GM20431 (cell line): Measurements from ENCODE around the gene UBR3.
"Not testable (repeated sequence)": the region's sequence is repeated elsewhere in the genome, so short reads cannot be mapped to it uniquely, and the experiment has no call there.

Experiments used
- in situ Hi-C: fragments of 300-500 bp; cut with MseI, MboI; formaldehyde crosslinking; loops from one replicate; pipeline ENCODE4 v1.15.0; 2020; ENCODE audit warnings: low sequenced_read_pairs; ENCODE audit not compliant: unreplicated experiment

UBR3 gene, protein sequence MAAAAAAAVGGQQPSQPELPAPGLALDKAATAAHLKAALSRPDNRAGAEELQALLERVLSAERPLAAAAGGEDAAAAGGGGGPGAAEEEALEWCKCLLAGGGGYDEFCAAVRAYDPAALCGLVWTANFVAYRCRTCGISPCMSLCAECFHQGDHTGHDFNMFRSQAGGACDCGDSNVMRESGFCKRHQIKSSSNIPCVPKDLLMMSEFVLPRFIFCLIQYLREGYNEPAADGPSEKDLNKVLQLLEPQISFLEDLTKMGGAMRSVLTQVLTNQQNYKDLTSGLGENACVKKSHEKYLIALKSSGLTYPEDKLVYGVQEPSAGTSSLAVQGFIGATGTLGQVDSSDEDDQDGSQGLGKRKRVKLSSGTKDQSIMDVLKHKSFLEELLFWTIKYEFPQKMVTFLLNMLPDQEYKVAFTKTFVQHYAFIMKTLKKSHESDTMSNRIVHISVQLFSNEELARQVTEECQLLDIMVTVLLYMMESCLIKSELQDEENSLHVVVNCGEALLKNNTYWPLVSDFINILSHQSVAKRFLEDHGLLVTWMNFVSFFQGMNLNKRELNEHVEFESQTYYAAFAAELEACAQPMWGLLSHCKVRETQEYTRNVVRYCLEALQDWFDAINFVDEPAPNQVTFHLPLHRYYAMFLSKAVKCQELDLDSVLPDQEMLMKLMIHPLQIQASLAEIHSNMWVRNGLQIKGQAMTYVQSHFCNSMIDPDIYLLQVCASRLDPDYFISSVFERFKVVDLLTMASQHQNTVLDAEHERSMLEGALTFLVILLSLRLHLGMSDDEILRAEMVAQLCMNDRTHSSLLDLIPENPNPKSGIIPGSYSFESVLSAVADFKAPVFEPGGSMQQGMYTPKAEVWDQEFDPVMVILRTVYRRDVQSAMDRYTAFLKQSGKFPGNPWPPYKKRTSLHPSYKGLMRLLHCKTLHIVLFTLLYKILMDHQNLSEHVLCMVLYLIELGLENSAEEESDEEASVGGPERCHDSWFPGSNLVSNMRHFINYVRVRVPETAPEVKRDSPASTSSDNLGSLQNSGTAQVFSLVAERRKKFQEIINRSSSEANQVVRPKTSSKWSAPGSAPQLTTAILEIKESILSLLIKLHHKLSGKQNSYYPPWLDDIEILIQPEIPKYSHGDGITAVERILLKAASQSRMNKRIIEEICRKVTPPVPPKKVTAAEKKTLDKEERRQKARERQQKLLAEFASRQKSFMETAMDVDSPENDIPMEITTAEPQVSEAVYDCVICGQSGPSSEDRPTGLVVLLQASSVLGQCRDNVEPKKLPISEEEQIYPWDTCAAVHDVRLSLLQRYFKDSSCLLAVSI (N-terminal part only)

DNA sequence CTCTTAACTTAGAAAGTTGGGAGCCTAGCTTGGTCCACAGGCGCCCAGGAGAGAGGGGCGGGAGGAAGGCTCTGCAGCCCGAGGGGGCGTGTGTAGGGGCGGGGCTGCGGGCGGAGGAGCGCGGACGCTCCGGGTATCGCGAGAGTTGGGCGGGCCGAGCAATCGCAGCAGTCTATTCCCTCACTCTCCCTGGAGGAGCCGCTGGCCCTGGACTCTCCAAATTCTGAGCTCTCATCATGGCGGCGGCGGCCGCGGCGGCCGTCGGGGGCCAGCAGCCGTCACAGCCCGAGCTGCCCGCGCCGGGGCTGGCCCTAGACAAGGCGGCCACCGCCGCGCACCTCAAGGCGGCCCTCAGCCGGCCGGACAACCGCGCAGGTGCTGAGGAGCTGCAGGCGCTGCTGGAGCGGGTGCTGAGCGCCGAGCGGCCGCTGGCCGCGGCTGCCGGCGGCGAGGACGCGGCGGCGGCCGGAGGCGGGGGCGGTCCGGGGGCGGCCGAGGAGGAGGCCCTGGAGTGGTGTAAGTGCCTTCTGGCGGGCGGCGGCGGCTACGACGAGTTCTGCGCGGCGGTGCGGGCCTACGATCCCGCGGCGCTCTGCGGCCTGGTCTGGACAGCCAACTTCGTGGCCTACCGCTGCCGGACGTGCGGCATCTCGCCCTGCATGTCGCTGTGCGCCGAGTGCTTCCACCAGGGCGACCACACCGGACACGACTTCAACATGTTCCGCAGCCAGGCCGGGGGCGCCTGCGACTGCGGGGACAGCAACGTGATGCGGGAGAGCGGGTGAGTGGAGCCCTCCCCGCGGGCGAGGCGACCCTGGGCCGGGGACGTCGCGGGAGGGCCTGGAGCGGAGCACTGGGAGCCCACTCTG, at the start of gene UBR3:
Gene UBR3 (plus strand): TSS at position 183 of the 869 bp plus-strand sequence. CDS start 54 bp downstream, at position 237.
- in situ Hi-C loops: no loop called here

- in situ Hi-C loops: no loop called here
Observed at GRCh38 chr2:169778446-169778845, 48.8 kb upstream of the UBR3 start.

GRCh38 chr2:169781249-169782013, 45.8 kb upstream of the UBR3 start:
- in situ Hi-C loops: no loop called here

GRCh38 chr2:169782513-169782912, 44.7 kb upstream of the UBR3 start:
- in situ Hi-C loops: no loop called here

DNA sequence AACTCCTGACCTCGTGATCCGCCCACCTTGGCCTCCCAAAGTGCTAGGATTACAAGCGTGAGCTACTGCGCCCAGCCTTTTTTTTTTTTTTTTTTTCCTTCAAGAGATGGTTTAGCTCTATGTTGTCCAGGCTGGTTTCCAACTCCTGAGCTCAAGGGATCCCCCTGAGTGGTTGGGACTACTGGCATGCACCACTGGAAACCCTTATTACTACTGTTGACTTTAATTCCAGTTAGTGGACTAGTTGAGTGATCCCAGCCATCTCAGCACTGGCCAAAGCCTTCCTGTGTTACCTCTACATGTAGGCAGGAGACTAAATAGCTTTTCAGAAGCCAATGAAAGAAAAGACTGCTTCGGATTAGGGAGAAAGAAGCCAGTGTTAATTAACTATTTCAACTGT, 36.7 kb upstream of the UBR3 start:
- in situ Hi-C loops: no loop called here

- in situ Hi-C loops: no loop called here
Observed at GRCh38 chr2:169795181-169795580, 32.1 kb upstream of the UBR3 start.

GRCh38 chr2:169796441-169796840, 30.8 kb upstream of the UBR3 start:
- in situ Hi-C loops: no loop called here

DNA sequence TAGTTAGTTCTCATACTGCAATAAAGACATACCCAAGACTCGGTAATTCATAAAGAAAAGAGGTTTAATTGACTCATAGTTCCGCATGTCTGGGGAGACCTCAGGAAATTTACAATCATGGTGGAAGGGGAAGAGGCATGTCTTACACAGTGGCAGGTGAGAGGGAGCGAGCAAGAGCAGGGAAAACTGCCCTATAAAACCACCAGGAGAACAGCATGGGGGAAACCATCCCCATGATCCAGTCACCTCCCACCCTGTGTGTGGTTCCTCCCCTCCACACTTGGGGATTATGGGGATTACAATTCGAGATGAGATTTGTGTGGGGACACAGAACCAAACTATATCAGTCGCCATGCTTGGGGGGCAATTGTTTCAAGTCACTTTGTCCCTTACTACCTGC, 29.7 kb upstream of the UBR3 start:
- in situ Hi-C loops: no loop called here

- in situ Hi-C loops: no loop called here
Observed at GRCh38 chr2:169798397-169798717, 28.9 kb upstream of the UBR3 start.

DNA sequence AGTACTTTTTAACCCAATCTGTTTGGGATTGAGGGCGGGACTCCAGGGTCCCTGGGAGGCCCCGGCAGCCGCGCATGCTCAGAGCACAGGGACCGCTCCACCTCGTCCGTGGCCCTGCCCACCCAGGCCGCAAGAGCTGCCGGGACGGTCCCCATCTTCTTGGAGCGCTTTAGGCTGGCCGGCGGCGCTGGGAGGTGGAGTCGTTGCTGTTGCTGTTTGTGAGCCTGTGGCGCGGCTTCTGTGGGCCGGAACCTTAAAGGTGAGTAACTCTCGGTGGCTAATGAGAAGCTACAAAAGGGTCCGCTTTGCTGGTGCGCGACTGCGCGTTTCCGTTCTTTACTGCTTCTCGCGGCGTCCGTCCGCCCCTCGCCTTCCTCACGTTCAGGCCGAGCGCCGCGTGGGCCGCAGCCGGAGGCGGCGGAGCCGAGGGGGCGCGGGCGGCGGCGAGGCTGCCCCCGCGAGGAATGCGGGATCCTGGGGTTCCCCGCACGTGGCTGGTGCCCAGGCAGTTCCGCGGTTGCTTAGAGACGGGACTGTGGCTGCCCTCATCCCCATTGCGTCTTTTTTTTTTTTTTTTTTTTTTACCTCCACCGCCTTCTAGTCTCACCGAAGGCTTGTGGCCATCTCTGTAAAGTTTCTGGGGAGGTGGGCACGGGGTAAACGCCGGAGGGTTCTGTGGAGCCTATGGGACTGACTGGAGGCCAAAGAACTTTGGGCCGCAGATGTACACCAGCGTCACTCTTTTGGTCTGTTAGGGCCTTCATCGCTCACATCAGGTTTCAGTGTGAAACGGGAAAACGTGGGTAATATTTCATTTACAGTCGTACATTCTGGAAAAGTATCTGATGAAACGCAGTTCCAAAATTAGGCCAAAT, 28.3 kb upstream of the UBR3 start, which contains the start of gene SSB:
Gene SSB (plus strand): TSS at position 154 of the 875 bp plus-strand sequence. CDS start 2,090 bp downstream, outside the sequence.
- in situ Hi-C loops: no loop called here

GRCh38 chr2:169803480-169803879, 23.8 kb upstream of the UBR3 start:
- in situ Hi-C loops: no loop called here

DNA sequence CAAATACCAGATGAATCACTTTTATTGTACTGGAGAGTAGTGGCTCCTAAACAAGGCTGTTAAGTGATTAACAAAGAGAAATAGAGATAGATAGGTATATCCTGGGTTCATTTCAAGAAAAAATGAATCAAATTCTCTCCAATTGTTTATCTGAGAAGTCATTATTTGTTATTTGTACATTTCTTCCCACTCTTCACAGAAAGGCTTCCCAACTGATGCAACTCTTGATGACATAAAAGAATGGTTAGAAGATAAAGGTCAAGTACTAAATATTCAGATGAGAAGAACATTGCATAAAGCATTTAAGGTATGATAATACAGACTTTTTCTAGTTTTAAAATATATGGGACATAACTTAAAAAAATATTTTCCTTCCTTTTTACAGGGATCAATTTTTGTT, 20.7 kb upstream of the UBR3 start:
- in situ Hi-C loops: no loop called here

DNA sequence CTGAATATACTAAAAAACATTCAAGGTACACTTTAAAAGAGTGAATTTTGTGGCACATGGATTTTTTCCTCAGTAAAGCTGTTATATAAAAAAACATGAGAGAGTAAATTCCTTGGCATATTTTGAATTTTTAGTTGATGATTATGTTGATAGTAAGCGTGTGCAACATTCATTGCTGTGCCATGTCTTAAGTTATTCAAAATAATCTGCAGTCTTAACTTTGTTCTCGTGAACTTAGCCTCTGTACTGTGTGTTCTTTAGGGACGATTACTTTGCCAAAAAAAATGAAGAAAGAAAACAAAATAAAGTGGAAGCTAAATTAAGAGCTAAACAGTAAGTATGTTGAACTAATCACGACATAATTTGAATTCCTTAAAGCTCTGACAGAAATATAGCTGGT, 19.0 kb upstream of the UBR3 start:
- in situ Hi-C loops: no loop called here

- in situ Hi-C loops: no loop called here
Observed at GRCh38 chr2:169815849-169816248, 11.4 kb upstream of the UBR3 start.

DNA sequence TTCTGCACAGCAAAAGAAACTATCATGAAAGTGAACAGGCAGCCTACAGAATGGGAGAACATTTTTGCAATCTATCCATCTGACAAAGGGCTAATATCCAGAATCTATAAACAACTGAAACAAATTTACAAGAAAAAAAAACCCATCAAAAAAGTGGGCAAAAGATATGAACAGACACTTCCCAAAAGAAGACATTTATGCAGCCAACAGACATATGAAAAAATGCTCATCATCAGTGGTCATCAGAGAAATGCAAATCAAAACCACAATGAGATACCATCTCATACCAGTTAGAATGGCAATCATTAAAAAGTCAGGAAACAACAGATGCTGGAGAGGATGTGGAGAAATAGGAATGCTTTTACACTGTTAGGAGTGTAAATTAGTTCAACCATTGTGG, 10.3 kb upstream of the UBR3 start:
- in situ Hi-C loops: not testable (repeated sequence)

DNA sequence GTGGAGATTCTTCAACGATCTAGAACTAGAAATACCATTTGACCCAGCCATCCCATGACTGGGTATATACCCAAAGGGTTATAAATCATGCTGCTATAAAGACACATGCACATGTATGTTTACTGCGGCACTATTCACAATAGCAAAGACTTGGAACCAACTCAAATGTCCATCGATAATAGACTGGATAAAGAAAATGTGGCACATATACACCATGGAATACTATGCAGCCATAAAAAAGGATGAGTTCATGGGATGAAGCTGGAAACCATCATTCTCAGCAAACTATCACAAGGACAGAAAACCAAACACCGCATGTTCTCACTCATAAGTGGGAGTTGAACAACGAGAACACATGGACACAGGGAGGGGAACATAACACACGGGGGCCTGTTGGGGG, 9.9 kb upstream of the UBR3 start:
- in situ Hi-C loops: not testable (repeated sequence)

GRCh38 chr2:169818241-169818640, 9.0 kb upstream of the UBR3 start:
- in situ Hi-C loops: no loop called here

DNA sequence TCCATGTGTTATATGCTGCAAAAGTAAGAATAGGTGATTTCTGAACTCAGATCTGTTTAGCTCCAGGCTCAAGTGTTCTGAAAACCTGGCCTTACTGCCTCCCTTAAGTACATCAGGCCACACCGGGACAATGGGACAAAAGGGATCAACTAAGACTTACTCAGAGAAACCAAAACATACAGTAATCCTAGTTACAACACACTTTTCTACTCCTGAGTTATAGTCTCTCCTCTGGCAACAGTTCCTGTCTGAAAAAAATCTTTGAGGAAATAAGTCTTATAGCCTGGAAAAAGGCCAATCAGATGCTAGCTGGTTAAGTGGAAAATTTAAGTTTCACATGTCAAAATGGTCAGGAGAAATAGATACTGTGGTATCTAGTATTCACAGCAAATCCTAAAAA, 8.1 kb upstream of the UBR3 start:
- in situ Hi-C loops: no loop called here
